GM23338 (cell line): ENCODE data around the gene GABRR2. TPM values are rescaled to one million over a fixed set of nuclear protein-coding genes. Genes with fewer than 3 reads are reported as not detected.

ENCODE experiments used
- ATAC-seq: fragments of 200-7000 bp; cut with Tn5 transposase; 3 replicates; pipeline ENCODE4 v1.9.1; 2020
- DNase-seq: peaks from one replicate; pipeline ENCODE4 v3.0.0-alpha.2; 2015; ENCODE audit warnings: low spot score
- H2AFZ ChIP-seq: fragments of 200-600 bp; sonication (generic); 2 replicates; pipeline ENCODE4 v1.8.0; 2016; ENCODE audit warnings: antibody characterized with exemption, mild to moderate bottlenecking, moderate library complexity
- H3F3A ChIP-seq: fragments of 200-600 bp; sonication (generic); replicated peaks from 2 replicates; pipeline ENCODE4 v1.8.0; 2017; ENCODE audit warnings: antibody characterized with exemption, mixed run types, low read depth
- H3K27ac ChIP-seq: fragments of 200-600 bp; sonication (generic); 2 replicates; pipeline ENCODE4 v1.6.1; 2016; ENCODE audit warnings: low read depth
- H3K27me3 ChIP-seq: fragments of 200-600 bp; sonication (generic); 2 replicates; pipeline ENCODE4 v1.8.0; 2016; ENCODE audit warnings: mild to moderate bottlenecking, mixed run types, moderate library complexity; ENCODE audit not compliant: insufficient read depth
- H3K36me3 ChIP-seq: fragments of 200-600 bp; sonication (generic); 2 replicates; pipeline ENCODE4 v1.8.0; 2016; ENCODE audit warnings: mild to moderate bottlenecking; ENCODE audit not compliant: insufficient read depth
- H3K4me1 ChIP-seq: fragments of 200-600 bp; sonication (generic); 2 replicates; pipeline ENCODE4 v1.8.0; 2016; ENCODE audit warnings: mild to moderate bottlenecking, moderate library complexity; ENCODE audit not compliant: insufficient read depth
- H3K4me2 ChIP-seq: fragments of 200-600 bp; sonication (generic); 2 replicates; pipeline ENCODE4 v1.7.1; 2017; ENCODE audit warnings: mixed run types
- H3K4me3 ChIP-seq: fragments of 200-600 bp; sonication (generic); 2 replicates; pipeline ENCODE4 v1.6.1; 2016; ENCODE audit warnings: mixed run types
- H3K79me2 ChIP-seq: fragments of 200-600 bp; sonication (generic); replicated peaks from 2 replicates; pipeline ENCODE4 v1.8.0; 2017; ENCODE audit warnings: mild to moderate bottlenecking; ENCODE audit not compliant: insufficient read depth
- H3K9me2 ChIP-seq: fragments of 200-600 bp; sonication (generic); 2 replicates; pipeline ENCODE4 v1.8.0; 2017; ENCODE audit not compliant: insufficient read depth
- H4K20me1 ChIP-seq: fragments of 200-600 bp; sonication (generic); replicated peaks from 2 replicates; pipeline ENCODE4 v1.8.0; 2017; ENCODE audit warnings: mild to moderate bottlenecking; ENCODE audit not compliant: insufficient read depth
- H3K27ac Mint-ChIP-seq: 2 replicates; pipeline ENCODE4 v1.8.0; 2020; ENCODE audit warnings: inconsistent platforms, mild to moderate bottlenecking, moderate library complexity, mixed read lengths
- H3K27me3 Mint-ChIP-seq: 3 replicates; pipeline ENCODE4 v1.8.0; 2022; ENCODE audit warnings: low read depth, mild to moderate bottlenecking, moderate library complexity, mixed read lengths, inconsistent platforms; ENCODE audit not compliant: insufficient read depth, poor library complexity
- H3K36me3 Mint-ChIP-seq: 3 replicates; pipeline ENCODE4 v1.8.0; 2021; ENCODE audit warnings: low read depth, mild to moderate bottlenecking, inconsistent platforms, moderate library complexity, mixed read lengths
- H3K4me1 Mint-ChIP-seq: 3 replicates; pipeline ENCODE4 v1.8.0; 2020; ENCODE audit warnings: mild to moderate bottlenecking, inconsistent platforms, mixed read lengths
- H3K4me3 Mint-ChIP-seq: 3 replicates; pipeline ENCODE4 v1.8.0; 2021; ENCODE audit warnings: moderate library complexity, mild to moderate bottlenecking, inconsistent platforms, mixed read lengths
- H3K9me3 Mint-ChIP-seq: 3 replicates; pipeline ENCODE4 v1.8.0; 2020; ENCODE audit warnings: moderate library complexity, mild to moderate bottlenecking, inconsistent platforms, mixed read lengths
- CREB1 ChIP-seq: fragments of 250-450 bp; sonication (Bioruptor Pico); IDR thresholded peaks from 2 replicates; pipeline ENCODE4 v1.5.0; 2020; ENCODE audit warnings: low read depth, mild to moderate bottlenecking, moderate library complexity
- ETS1 ChIP-seq: IDR thresholded peaks from 2 replicates; pipeline ENCODE4 v1.6.1; 2016; ENCODE audit warnings: antibody characterized with exemption
- EZH2 ChIP-seq: fragments of 200-600 bp; sonication (generic); IDR thresholded peaks from one replicate; pipeline ENCODE4 v1.8.0; 2017; ENCODE audit warnings: antibody characterized with exemption, mild to moderate bottlenecking, low read depth; ENCODE audit not compliant: unreplicated experiment
- EZH2phosphoT487 ChIP-seq: fragments of 200-600 bp; sonication (generic); IDR thresholded peaks from one replicate; pipeline ENCODE4 v1.8.1; 2018; ENCODE audit warnings: antibody characterized with exemption; ENCODE audit not compliant: unreplicated experiment
- JUNB ChIP-seq: IDR thresholded peaks from one replicate; pipeline ENCODE4 v1.6.1; 2016; ENCODE audit warnings: antibody characterized with exemption; ENCODE audit not compliant: unreplicated experiment
- NANOG ChIP-seq: IDR thresholded peaks from 2 replicates; pipeline ENCODE4 v1.6.1; 2016; ENCODE audit warnings: antibody characterized with exemption, borderline replicate concordance
- POLR2AphosphoS5 ChIP-seq: IDR thresholded peaks from 2 replicates; pipeline ENCODE4 v1.6.1; 2016; ENCODE audit warnings: antibody characterized with exemption, low read depth
- REST ChIP-seq: IDR thresholded peaks from one replicate; pipeline ENCODE4 v1.6.1; 2018; ENCODE audit warnings: antibody characterized with exemption; ENCODE audit not compliant: unreplicated experiment
- STAT1 ChIP-seq: IDR thresholded peaks from one replicate; pipeline ENCODE4 v1.6.1; 2016; ENCODE audit warnings: antibody characterized with exemption; ENCODE audit not compliant: unreplicated experiment
- ZNF114 ChIP-seq: fragments of 250-450 bp; sonication (Bioruptor Pico); IDR thresholded peaks from 2 replicates; pipeline ENCODE4 v1.5.0; 2020; ENCODE audit warnings: mild to moderate bottlenecking, moderate library complexity
- ZNF331 ChIP-seq: fragments of 250-450 bp; sonication (Bioruptor Pico); IDR thresholded peaks from 2 replicates; pipeline ENCODE4 v1.5.0; 2020; ENCODE audit warnings: low read depth, mild to moderate bottlenecking, moderate library complexity
- ZNF462 ChIP-seq: fragments of 250-450 bp; sonication (Bioruptor Pico); IDR thresholded peaks from 2 replicates; pipeline ENCODE4 v1.5.0; 2020; ENCODE audit warnings: mild to moderate bottlenecking, moderate library complexity
- polyA plus RNA-seq: library from polyadenylated mRNA; unstranded; fragments of >200 nt; fragmentation: Nextera tagmentation; extraction: Ambion mirVana; gene quantifications from 2 replicates; pipeline ENCODE4 v1.2.1, GENCODE V29; 2016
- total RNA-seq: library from RNA; depleted of rRNA; stranded (reverse); fragments of >200 nt; shearing (Covaris generic); gene quantifications from 2 replicates; pipeline ENCODE4 v1.2.3, GENCODE V29; 2014
- TF ChIP-seq, protein P1 (sequence below), 2 experiments: fragments of 200-600 bp in 1 of 2; sonication (generic) in 1 of 2; conservative IDR thresholded peaks; 2 replicates each; pipeline versions ENCODE4 v1.5.1 to v1.6.1; 2016 to 2017; ENCODE audit warnings: antibody characterized with exemption in 2 of 2, low read depth in 2 of 2, mild to moderate bottlenecking in 2 of 2, moderate library complexity in 1 of 2

Gene GABRR2
- total and polyA plus RNA-seq, 2 experiments from 2014 or later = not detected

GRCh38 chr6:89269252-89269651 is 45.8 kb downstream of the GABRR2 start:
- no peaks in the 10 kb centered on the region for H3K9me2 ChIP-seq
- no peaks in the 10 kb centered on the region for H3K36me3 ChIP-seq
- Mint-ChIP-seq H3K4me3 (no peak overlapping the region), H3K4me1 (no peaks in the 10 kb centered on the region; the same call in 2 of the 3 replicates), H3K27me3 (peaks cover 14% of the 10 kb centered on the region), H3K9me3 (no peaks in the 10 kb centered on the region), H3K36me3 (no peaks in the 10 kb centered on the region), H3K27ac (no peak overlapping the region)
- H3F3A ChIP-seq = no peaks in the 10 kb centered on the region
- TF ChIP-seq STAT1 (no peak), ZNF331 (CRISPR knock-in tag) (no peak), POLR2AphosphoS5 (no peak), EZH2phosphoT487 (no peak), ZNF114 (CRISPR knock-in tag) (no peak), EZH2 (no peak), REST (no peak), JUNB (no peak), ZNF462 (CRISPR knock-in tag) (no peak), CREB1 (no peak), ETS1 (no peak), NANOG (no peak)
- TF ChIP-seq, protein P1, sequence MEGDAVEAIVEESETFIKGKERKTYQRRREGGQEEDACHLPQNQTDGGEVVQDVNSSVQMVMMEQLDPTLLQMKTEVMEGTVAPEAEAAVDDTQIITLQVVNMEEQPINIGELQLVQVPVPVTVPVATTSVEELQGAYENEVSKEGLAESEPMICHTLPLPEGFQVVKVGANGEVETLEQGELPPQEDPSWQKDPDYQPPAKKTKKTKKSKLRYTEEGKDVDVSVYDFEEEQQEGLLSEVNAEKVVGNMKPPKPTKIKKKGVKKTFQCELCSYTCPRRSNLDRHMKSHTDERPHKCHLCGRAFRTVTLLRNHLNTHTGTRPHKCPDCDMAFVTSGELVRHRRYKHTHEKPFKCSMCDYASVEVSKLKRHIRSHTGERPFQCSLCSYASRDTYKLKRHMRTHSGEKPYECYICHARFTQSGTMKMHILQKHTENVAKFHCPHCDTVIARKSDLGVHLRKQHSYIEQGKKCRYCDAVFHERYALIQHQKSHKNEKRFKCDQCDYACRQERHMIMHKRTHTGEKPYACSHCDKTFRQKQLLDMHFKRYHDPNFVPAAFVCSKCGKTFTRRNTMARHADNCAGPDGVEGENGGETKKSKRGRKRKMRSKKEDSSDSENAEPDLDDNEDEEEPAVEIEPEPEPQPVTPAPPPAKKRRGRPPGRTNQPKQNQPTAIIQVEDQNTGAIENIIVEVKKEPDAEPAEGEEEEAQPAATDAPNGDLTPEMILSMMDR (conservative IDR thresholded peaks at IDR 0.05; ENCODE audit: low read depth in 2 of 2) = no peak
- H2AFZ ChIP-seq = no peak overlapping the region
- no peak overlapping the region for H3K27ac ChIP-seq
- H3K4me2 ChIP-seq = no peak overlapping the region
- no peaks in the 10 kb centered on the region for H3K27me3 ChIP-seq
- H3K79me2 ChIP-seq = no peaks in the 10 kb centered on the region
- DNase-seq (no peak), ATAC-seq (no peak)
- no peaks in the 10 kb centered on the region for H3K4me1 ChIP-seq
- no peaks in the 10 kb centered on the region for H4K20me1 ChIP-seq
- H3K4me3 ChIP-seq = no peak overlapping the region
